Osteocyte (in vitro differentiated cells): Measurements from ENCODE around the gene GLT8D1. TPM values are rescaled to one million over a fixed set of nuclear protein-coding genes. Genes with fewer than 3 reads are reported as not detected.

Experiments used
- DNase-seq: peaks from one replicate; pipeline ENCODE4 v3.0.0; 2021; ENCODE audit warnings: mixed read lengths; ENCODE audit not compliant: unreplicated experiment; ENCODE audit errors: extremely low spot score
- H3K27ac Mint-ChIP-seq: one replicate; pipeline ENCODE4 v1.8.0; 2021; ENCODE audit warnings: mild to moderate bottlenecking, mixed read lengths; ENCODE audit not compliant: unreplicated experiment
- H3K27me3 Mint-ChIP-seq: one replicate; pipeline ENCODE4 v1.8.0; 2021; ENCODE audit warnings: mixed read lengths; ENCODE audit not compliant: unreplicated experiment
- H3K36me3 Mint-ChIP-seq: one replicate; pipeline ENCODE4 v1.8.0; 2021; ENCODE audit warnings: mixed read lengths; ENCODE audit not compliant: unreplicated experiment
- H3K4me1 Mint-ChIP-seq: one replicate; pipeline ENCODE4 v1.8.0; 2021; ENCODE audit warnings: mixed read lengths; ENCODE audit not compliant: unreplicated experiment
- H3K4me3 Mint-ChIP-seq: one replicate; pipeline ENCODE4 v1.8.0; 2021; ENCODE audit warnings: mild to moderate bottlenecking, moderate library complexity, mixed read lengths; ENCODE audit not compliant: unreplicated experiment
- H3K9me3 Mint-ChIP-seq: one replicate; pipeline ENCODE4 v1.8.0; 2021; ENCODE audit warnings: mixed read lengths; ENCODE audit not compliant: unreplicated experiment
- CTCF ChIP-seq: fragments of 200-600 bp; sonication (generic); IDR thresholded peaks from 2 replicates; pipeline ENCODE4 v1.5.0; 2021; ENCODE audit warnings: antibody characterized with exemption, mild to moderate bottlenecking, moderate library complexity
- total RNA-seq: library from RNA; stranded (reverse); gene quantifications from 2 replicates; pipeline ENCODE4 v1.2.1, GENCODE V29; 2021

The GLT8D1 gene
- total RNA-seq, 1 donor from 2014 or later, result 86.3 TPM

- no peak for TF ChIP-seq CTCF
- Mint-ChIP-seq H3K4me1 (no peaks in the 10 kb centered on the region), H3K36me3 (peaks cover 39% of the 10 kb centered on the region), H3K9me3 (no peaks in the 10 kb centered on the region), H3K27me3 (no peaks in the 10 kb centered on the region), H3K27ac (no peak overlapping the region), H3K4me3 (no peak overlapping the region)
- DNase-seq, result no peak
These were observed 37.6 kb upstream of the GLT8D1 start for GRCh38 chr3:52743152-52743551.

DNA sequence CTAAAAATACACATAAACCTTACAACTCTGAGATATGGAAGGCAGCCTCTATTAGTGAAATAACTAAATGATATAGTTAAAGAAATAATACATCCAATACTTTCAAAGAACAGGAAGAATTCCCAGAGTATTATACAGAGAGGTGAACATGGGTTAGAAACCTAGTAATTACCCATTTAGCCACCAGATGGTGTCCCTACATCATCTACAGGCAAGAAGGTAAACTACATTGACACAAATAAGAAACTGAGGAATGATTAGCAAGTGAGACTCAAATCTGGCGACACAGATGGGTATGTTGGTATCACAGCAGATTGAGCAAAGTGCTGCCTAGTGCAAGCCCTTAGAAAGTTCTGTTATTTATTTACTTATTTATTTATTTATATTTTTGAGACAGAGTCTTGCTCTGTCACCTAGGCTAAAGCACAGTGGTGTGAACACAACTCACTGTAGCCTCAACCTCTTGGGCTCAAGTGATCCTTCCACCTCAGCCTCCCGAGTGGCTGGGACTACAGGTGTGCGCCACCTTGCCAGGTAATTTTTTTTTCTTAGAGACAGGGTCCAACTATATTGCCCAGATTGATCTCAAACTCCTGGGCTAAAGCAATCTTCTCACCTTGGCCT is 36.9 kb upstream of the GLT8D1 start:
- peaks cover 39% of the 10 kb centered on the region for H3K36me3 Mint-ChIP-seq
- no peak overlapping the region for H3K4me3 Mint-ChIP-seq
- no peak for DNase-seq

DNA sequence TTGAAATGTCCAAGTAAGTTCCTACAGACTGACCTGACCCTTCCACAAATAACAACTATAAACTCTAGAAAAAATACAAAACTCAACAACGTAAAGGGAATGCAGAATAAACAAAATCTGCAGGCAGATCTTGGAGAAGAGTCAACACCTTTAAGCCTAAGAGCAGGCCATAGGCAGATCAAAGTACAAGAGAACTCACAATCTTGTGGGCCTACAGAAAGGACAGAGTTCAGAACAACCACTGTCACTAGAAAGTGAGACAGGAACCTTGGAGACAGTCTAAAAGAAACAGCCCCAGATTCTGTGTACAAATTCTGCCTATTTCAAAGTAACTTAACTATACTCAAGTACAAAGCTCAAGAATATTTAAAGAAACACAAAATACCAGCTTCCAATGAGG is 34.1 kb upstream of the GLT8D1 start:
- Mint-ChIP-seq H3K9me3 (no peaks in the 10 kb centered on the region), H3K27me3 (no peaks in the 10 kb centered on the region), H3K4me1 (no peaks in the 10 kb centered on the region), H3K36me3 (peaks cover 41% of the 10 kb centered on the region), H3K4me3 (no peak overlapping the region), H3K27ac (no peak overlapping the region)
- TF ChIP-seq CTCF, result no peak
- DNase-seq, result no peak

More for the DNA sequence above, 36.9 kb upstream of the GLT8D1 start:
- peak; percentile 78 for TF ChIP-seq CTCF
- H3K4me1 Mint-ChIP-seq, result no peaks in the 10 kb centered on the region
- no peak overlapping the region for H3K27ac Mint-ChIP-seq
- no peaks in the 10 kb centered on the region for H3K9me3 Mint-ChIP-seq
- H3K27me3 Mint-ChIP-seq, result no peaks in the 10 kb centered on the region

GRCh38 chr3:52733256-52733891 is 27.8 kb upstream of the GLT8D1 start:
- no peak overlapping the region for H3K27ac Mint-ChIP-seq
- H3K36me3 Mint-ChIP-seq, result peaks cover 71% of the 10 kb centered on the region
- H3K4me3 Mint-ChIP-seq, result no peak overlapping the region
- H3K9me3 Mint-ChIP-seq, result peaks cover 13% of the 10 kb centered on the region
- H3K27me3 Mint-ChIP-seq, result no peaks in the 10 kb centered on the region
- H3K4me1 Mint-ChIP-seq, result no peaks in the 10 kb centered on the region
- TF ChIP-seq CTCF, result no peak
- DNase-seq, result no peak

DNA sequence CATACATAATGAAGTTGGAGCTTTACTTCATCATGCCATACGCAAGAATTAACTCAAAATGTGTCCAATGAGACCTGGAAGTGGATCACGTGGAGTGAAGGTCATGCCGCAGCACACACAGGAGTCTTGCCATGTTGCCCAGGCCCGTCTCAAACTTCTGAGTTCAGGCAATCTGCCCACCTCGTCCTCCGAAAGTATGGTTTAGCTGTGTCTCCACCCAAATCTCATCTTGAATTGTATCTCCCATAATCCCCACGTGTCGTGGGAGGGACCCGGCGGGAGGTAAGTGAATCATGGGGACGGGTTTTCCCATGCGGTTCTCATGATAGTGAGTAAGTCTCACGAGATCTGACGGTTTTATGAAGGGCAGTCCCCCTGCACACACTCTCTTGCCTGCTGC is 26.0 kb upstream of the GLT8D1 start:
- no peak for TF ChIP-seq CTCF
- peaks cover 70% of the 10 kb centered on the region for H3K36me3 Mint-ChIP-seq
- no peaks in the 10 kb centered on the region for H3K27me3 Mint-ChIP-seq
- DNase-seq, result peak; percentile 60
- no peak overlapping the region for H3K27ac Mint-ChIP-seq
- no peak overlapping the region for H3K4me3 Mint-ChIP-seq
- H3K4me1 Mint-ChIP-seq, result no peaks in the 10 kb centered on the region
- peaks cover 13% of the 10 kb centered on the region for H3K9me3 Mint-ChIP-seq
